ENCODE measurements around the gene TMEM167B.

The TMEM167B gene

DNA sequence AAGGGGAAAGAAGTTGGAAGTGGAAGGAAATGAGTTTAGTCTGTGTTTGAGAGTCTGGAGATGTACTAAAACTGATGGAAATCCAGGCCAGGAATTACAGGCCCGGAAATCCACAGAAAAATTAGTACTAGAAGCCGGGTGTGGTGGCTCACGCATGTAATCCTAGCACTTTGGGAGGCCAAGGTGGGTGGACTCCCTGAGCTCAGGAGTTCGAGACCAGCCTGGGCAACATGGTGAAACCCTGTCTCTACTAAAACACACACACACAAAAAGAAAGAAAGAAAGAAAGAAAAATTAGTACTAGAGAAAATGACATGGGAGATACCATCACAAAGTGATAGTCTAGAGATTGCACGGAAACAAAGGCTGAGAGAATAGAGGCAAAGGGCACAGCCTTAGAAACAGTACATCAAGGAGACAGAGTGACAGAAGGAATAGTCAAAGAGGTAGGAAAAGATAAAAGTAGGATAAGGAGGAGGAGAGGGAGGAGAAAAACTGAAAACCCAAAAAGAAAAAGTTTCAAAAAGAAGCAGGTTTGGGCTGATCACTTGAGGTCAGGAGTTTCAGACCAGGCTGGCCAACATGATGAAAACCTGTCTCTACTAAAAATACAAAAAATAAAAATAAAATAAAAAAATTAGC, 10.0 kb upstream of the TMEM167B start:
- no peak for DNase-seq (ENCODE audit: low read depth in 3 of 3)

- no peak for DNase-seq (ENCODE audit: low read depth in 3 of 3)
These were observed 7.1 kb upstream of the TMEM167B start for GRCh38 chr1:109083501-109083900.

DNA sequence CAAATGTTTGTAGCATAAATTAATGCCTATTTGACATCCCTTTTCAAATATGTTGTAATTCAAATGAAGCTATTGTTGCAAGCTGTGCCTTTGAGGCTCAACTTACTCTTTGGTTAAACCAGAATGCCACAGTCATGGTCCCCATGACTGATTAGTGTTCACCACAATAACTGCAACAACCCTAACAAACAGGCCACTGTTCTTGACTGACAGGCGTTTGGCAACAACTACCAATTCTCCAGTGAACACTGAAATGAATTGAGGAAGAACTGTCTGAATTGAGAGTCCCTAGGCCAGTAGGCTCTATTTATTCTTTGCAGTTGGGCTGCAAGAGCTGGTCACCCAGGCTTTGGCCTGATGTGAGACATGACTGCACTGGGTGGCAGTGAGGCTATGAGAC, 6.6 kb upstream of the TMEM167B start:
- no peak for DNase-seq (ENCODE audit: low read depth in 3 of 3)

- DNase-seq (ENCODE audit: low read depth in 3 of 3) = no peak
These were observed 5.7 kb upstream of the TMEM167B start for GRCh38 chr1:109084563-109085517.

DNA sequence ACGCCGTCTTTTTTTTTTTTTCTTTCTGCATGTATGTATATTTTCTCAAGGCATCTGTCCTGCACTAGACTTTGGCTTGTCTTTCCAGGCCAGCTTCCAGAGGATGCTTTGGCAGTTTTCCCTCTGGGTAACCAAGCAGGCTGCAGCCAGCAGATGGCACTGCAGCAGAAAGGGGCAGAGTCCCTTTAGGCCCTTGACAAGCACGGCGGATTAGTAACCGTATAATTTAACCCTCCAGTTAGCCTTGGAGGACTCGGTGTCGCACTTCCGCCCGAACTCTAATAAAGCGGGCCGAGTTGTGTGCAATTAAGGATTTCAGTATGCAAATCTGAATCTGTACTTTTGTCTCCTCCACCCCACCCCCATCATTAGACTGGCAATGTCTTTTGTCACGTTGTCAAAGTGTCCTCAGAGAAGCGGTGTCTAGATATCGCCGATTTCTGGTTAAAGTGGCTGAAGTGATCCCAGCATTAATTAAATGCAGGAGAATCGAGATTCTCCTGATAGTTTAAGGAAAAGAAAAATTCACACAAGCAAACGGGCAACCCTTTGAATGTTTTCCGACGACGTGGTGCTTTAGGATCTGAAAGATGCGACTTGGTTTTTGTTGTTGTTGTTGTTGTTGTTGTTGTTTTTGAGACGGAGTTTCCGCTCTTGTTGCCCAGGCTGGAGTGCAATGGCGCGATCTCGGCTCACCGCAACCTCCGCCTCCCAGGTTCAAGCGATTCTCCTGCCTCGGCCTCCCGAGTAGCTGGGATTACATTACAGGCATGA, 1.1 kb upstream of the TMEM167B start:
- peak in 1 of 3 experiments; percentile 38 for DNase-seq (ENCODE audit: low read depth in 3 of 3)

GRCh38 chr1:109091078-109091838, 694 bp downstream of the TMEM167B start:
- no peak for DNase-seq (ENCODE audit: low read depth in 3 of 3)

- DNase-seq (ENCODE audit: low read depth in 3 of 3) = no peak
These were observed 1.3 kb downstream of the TMEM167B start for GRCh38 chr1:109091839-109092193.

- DNase-seq (ENCODE audit: low read depth in 3 of 3) = no peak
These were observed 3.8 kb downstream of the TMEM167B start for GRCh38 chr1:109094377-109094803.

- DNase-seq (ENCODE audit: low read depth in 3 of 3) = no peak
These were observed 4.3 kb downstream of the TMEM167B start for GRCh38 chr1:109094871-109095270.

- DNase-seq (ENCODE audit: low read depth in 3 of 3) = no peak
These were observed 5.1 kb downstream of the TMEM167B start for GRCh38 chr1:109095631-109096030.

DNA sequence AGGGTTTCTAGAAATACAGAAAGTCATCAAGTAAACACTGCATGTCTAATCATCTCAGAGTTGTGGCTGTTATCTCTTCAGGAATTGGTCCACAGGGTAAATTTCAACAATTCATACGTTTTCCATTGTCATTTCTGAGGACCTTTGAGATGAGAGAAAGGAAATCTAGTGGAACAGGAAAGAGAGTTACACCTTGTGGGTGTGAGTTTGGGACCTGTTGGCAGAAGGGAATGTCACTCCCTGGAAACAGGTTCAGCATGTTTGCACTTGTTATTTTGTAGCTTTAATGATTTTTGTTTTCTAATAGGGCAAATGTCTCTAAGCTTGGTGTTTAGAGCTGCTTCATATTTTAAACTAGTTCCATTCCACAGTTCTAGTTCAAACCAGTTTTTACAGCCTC, 5.6 kb downstream of the TMEM167B start:
- DNase-seq (ENCODE audit: low read depth in 3 of 3) = no peak

- DNase-seq (ENCODE audit: low read depth in 3 of 3) = peak; percentile 91 to 98 (median 96)
These were observed 9.6 kb downstream of the TMEM167B start for GRCh38 chr1:109099938-109100773.

GRCh38 chr1:109104364-109105151, 14.0 kb downstream of the TMEM167B start:
- DNase-seq (ENCODE audit: low read depth in 3 of 3) = no peak

- no peak for DNase-seq (ENCODE audit: low read depth in 3 of 3)
These were observed 15.3 kb downstream of the TMEM167B start for GRCh38 chr1:109105881-109106280.

DNA sequence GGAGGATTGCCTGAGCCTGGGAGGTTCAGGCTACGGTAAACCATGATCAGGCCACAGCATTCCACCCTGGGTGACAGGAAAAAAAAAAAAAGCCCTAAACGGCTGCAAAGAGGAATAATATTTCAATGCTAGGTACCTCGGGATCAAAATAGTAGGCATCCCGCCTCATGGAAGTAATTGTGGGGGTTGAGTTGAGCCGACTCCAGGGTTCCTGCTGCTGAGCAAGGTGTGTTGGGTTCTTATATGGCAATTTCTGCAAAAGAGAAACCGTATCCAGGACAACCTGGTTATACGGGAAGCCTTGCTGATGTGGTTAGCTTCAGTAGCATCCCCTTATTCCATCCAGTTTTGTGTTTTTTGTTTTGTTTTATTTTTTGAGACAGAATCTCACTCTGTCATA, 17.2 kb downstream of the TMEM167B start:
- no peak for DNase-seq (ENCODE audit: low read depth in 3 of 3)

GRCh38 chr1:109109906-109110305, 19.3 kb downstream of the TMEM167B start:
- no peak for DNase-seq (ENCODE audit: low read depth in 3 of 3)

DNA sequence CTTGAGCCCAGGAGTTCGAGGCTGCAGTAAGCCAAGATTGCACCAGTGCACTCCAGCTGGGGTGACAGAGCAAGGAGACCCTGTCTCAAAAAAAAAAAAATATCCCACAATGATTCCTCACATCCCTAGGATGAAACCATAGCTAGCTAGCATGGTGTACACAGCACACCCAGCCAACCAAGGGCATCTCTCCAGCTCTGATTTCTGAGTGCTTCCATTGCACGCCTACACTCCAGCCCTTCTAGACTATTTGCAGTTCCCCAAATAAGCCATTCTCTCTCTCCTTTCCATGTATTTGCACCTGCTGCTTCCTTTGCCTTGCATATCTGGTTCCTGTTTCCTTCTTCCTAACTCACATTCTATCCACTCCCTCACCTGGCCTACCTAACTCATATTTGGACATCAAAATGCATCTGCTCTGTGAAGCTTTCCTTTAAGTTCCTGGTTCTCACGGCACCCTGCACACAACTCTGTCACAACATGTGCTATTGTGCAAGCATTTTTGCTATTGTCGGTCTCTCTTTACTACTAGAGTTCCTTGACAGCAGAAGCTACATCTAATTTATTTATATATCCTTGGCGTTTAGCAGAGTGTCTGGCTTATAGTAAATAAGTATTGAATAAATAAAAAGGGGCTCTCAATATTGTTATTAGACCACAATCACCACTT, 21.0 kb downstream of the TMEM167B start:
- DNase-seq (ENCODE audit: low read depth in 3 of 3) = no peak

DNA sequence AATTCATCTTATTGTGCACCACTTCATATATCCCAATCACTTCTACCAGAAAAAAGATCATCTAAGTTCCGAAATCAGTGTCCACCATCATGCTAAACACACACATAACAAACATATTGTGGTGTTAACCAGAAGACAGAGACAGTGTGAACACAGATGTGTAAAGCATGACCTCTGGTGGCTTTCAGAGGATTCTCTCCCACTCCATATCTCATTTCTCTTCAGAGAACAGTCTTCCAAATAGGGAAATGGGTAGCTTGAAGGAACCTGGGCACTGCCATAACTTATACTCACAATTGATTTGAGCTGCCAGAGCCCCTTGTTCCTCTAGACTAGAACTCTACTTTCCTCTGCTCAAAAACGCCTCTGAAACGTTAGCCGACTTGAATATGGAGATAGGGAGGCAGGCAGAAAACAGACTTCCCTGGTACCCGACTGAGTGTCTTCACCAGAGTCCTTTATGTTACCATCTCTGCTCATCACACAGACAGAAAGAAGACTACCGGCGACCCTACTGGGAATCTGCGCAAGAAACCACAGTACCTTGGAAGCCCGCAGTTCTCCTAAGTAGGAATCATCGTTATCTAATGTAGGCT, 21.6 kb downstream of the TMEM167B start:
- no peak for DNase-seq (ENCODE audit: low read depth in 3 of 3)
